Measurements from ENCODE around the gene MUC5B. TPM values are rescaled to one million over a fixed set of nuclear protein-coding genes. Genes with fewer than 3 reads are reported as not detected.
"Not testable (repeated sequence)": the region's sequence is repeated elsewhere in the genome, so short reads cannot be mapped to it uniquely, and the experiment has no call there.

The MUC5B gene
- total RNA-seq, 1 donor from 2014 or later = not detected

- ATAC-seq (ENCODE audit: poor library complexity) (no peak), DNase-seq (no peak)
- intact Hi-C loops (cut with DNase I) = no loop called here
Measured at GRCh38 chr11:1253103-1253485, 30.2 kb downstream of the MUC5B start.

GRCh38 chr11:1254086-1254648, 31.3 kb downstream of the MUC5B start:
- DNase-seq (no peak), ATAC-seq (ENCODE audit: poor library complexity) (no peak)
- intact Hi-C loops (cut with DNase I) = no loop called here

- intact Hi-C loops (cut with DNase I) = no loop called here
- DNase-seq = no peak
- no peak for ATAC-seq (ENCODE audit: poor library complexity)
Measured at GRCh38 chr11:1254733-1255132, 31.9 kb downstream of the MUC5B start.

GRCh38 chr11:1255151-1255550, 32.3 kb downstream of the MUC5B start:
- intact Hi-C loops (cut with DNase I) = no loop called here
- ATAC-seq (ENCODE audit: poor library complexity) (no peak), DNase-seq (no peak)

- no peak for DNase-seq
Measured at GRCh38 chr11:1256257-1257045, 33.6 kb downstream of the MUC5B start.

GRCh38 chr11:1257366-1257765, 34.5 kb downstream of the MUC5B start:
- ATAC-seq (ENCODE audit: poor library complexity) (no peak), DNase-seq (no peak)
- intact Hi-C loops (cut with DNase I) = no loop called here

More at GRCh38 chr11:1256257-1257045, 33.6 kb downstream of the MUC5B start:
- intact Hi-C loops (cut with DNase I) = no loop called here
- no peak for ATAC-seq (ENCODE audit: poor library complexity)

GRCh38 chr11:1257916-1258315, 35.0 kb downstream of the MUC5B start:
- no peak for DNase-seq
- ATAC-seq (ENCODE audit: poor library complexity) = no peak
- intact Hi-C loops (cut with DNase I) = no loop called here

GRCh38 chr11:1258401-1259075, 35.7 kb downstream of the MUC5B start:
- ATAC-seq (ENCODE audit: poor library complexity) (no peak), DNase-seq (no peak)
- intact Hi-C loops (cut with DNase I) = no loop called here

GRCh38 chr11:1259076-1259461, 36.2 kb downstream of the MUC5B start:
- DNase-seq (no peak), ATAC-seq (ENCODE audit: poor library complexity) (no peak)
- intact Hi-C loops (cut with DNase I) = no loop called here

GRCh38 chr11:1259561-1259960, 36.7 kb downstream of the MUC5B start:
- ATAC-seq (ENCODE audit: poor library complexity) = no peak
- no peak for DNase-seq
- intact Hi-C loops (cut with DNase I) = no loop called here

- no peak for ATAC-seq (ENCODE audit: poor library complexity)
- no peak for DNase-seq
- intact Hi-C loops (cut with DNase I) = no loop called here
Measured at GRCh38 chr11:1260023-1260501, 37.2 kb downstream of the MUC5B start.

GRCh38 chr11:1260620-1261019, 37.8 kb downstream of the MUC5B start:
- intact Hi-C loops (cut with DNase I) = no loop called here
- no peak for ATAC-seq (ENCODE audit: poor library complexity)
- DNase-seq = no peak

GRCh38 chr11:1261241-1262071, 38.6 kb downstream of the MUC5B start:
- DNase-seq = no peak
- intact Hi-C loops (cut with DNase I) = no loop called here
- no peak for ATAC-seq (ENCODE audit: poor library complexity)

- intact Hi-C loops (cut with DNase I) = no loop called here
- peak; percentile 96 for ATAC-seq (ENCODE audit: poor library complexity)
- DNase-seq = peak; percentile 92
Measured at GRCh38 chr11:1262172-1263006, 39.5 kb downstream of the MUC5B start.

GRCh38 chr11:1263010-1263409, 40.1 kb downstream of the MUC5B start:
- DNase-seq = peak; percentile 38
- intact Hi-C loops (cut with DNase I) = no loop called here
- ATAC-seq (ENCODE audit: poor library complexity) = no peak

GRCh38 chr11:1264444-1264843, 41.6 kb downstream of the MUC5B start:
- ATAC-seq (ENCODE audit: poor library complexity); intact Hi-C loops (cut with DNase I); DNase-seq: not testable (repeated sequence)

- ATAC-seq (ENCODE audit: poor library complexity) = not testable (repeated sequence)
Measured at GRCh38 chr11:1265480-1265879, 42.6 kb downstream of the MUC5B start.

GRCh38 chr11:1266976-1267375, 44.1 kb downstream of the MUC5B start:
- DNase-seq; ATAC-seq (ENCODE audit: poor library complexity): not testable (repeated sequence)
- intact Hi-C loops (cut with DNase I) = loop anchor here (5.0 kb wide), 1 partner anchor 40 kb away; the partner anchor contains the start of gene TOLLIP

More at GRCh38 chr11:1265480-1265879, 42.6 kb downstream of the MUC5B start:
- DNase-seq = not testable (repeated sequence)
- intact Hi-C loops (cut with DNase I) = loop anchor here (5.0 kb wide), 1 partner anchor 42 kb away; the partner anchor contains the start of gene TOLLIP

Data from Right ventricle myocardium superior (tissue), 1 donor.